ENCODE data around the gene PRKG1. TPM values are rescaled to one million over a fixed set of nuclear protein-coding genes. Genes with fewer than 3 reads are reported as not detected.

PRKG1 gene
- total RNA-seq, 1 donor = 1.2 TPM

DNA sequence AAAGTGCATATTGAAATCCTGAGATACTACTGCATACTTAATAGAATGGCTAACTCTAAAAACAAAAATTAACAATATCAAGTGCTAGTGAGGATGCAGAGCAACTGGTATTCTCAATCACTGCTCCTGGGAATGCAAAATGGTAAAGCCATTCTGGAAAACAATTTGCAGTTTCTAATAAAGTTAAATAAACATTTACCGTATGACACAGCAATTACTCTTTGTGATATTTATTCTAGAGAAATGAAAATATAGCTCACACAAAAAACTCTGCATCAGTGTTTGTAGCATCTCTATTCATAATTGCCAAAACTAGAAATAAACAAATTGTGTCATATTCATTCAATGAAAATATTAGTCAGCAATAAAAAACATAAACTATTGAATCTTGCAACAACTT is 984.8 kb downstream of the PRKG1 start:
- H3K9me3 ChIP-seq (ENCODE audit: low read depth, low read length) = no peaks in the 10 kb centered on the region
- H3K4me3 ChIP-seq (ENCODE audit: low read length) = no peak overlapping the region
- no peaks in the 10 kb centered on the region for H3K27me3 ChIP-seq (ENCODE audit: insufficient read depth, low read length)
- no peaks in the 10 kb centered on the region for H3K4me1 ChIP-seq (ENCODE audit: insufficient read depth, low read length)

DNA sequence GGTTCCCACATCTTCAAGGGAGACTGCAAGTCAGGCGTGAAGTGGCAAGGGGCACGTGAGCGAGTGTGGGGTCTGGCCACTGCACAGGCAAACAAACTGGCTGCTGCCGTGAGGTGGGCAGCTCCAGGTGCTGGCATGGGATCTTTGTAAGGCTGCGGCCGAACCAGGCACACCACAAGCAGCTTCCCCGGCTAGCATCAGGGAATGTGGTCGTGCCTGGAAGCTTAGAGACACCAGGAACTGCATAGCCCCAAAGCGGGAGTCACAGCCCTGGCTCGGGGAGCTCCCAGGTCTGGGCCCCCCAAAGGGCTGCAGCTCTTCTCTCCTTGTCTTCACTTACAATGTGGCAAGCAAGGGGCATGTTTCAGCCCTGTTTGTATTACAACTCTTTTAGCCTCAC is 988.9 kb downstream of the PRKG1 start:
- no peaks in the 10 kb centered on the region for H3K27me3 ChIP-seq (ENCODE audit: insufficient read depth, low read length)
- no peaks in the 10 kb centered on the region for H3K9me3 ChIP-seq (ENCODE audit: low read depth, low read length)
- H3K4me3 ChIP-seq (ENCODE audit: low read length) = no peak overlapping the region
- no peaks in the 10 kb centered on the region for H3K4me1 ChIP-seq (ENCODE audit: insufficient read depth, low read length)

DNA sequence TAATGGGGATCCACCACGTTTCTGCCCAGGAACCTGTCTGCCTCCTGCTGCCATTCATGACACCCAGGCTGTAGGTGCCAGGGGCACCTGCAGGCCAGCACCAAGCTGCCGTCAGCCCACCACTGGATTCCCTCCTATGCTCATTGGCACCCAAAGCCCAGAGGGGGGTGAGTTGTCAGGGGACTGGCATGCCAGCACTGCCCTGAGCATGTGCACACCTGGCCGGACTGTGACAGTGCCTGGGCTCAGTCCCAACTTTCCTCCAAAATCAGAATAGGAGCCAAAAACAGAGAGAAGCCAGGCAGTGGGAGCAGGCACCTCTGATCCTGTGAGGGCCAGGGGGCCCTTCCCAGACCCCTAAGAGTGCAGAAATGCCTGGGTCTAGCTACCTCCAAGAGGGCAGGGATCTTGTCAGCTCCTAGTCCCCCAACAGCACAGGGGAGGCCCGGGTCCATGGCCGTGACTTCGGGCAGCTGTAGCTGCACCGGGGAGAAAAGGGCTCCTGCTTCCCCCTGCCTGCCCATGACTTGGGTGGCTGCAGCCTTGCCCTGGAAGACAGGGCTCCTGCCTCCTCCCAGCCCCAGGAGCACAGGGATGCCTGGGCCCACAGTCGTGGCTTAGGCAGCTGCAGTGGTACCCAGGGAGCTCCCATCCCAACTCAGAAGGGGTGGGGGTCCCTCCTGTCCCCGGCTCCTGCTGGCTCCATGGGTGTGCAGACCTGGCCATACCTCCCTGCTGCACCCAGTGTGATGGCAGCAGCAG is 990.0 kb downstream of the PRKG1 start:
- H3K9me3 ChIP-seq (ENCODE audit: low read depth, low read length) = no peaks in the 10 kb centered on the region
- no peak overlapping the region for H3K4me3 ChIP-seq (ENCODE audit: low read length)
- H3K27me3 ChIP-seq (ENCODE audit: insufficient read depth, low read length) = no peaks in the 10 kb centered on the region
- no peaks in the 10 kb centered on the region for H3K4me1 ChIP-seq (ENCODE audit: insufficient read depth, low read length)

DNA sequence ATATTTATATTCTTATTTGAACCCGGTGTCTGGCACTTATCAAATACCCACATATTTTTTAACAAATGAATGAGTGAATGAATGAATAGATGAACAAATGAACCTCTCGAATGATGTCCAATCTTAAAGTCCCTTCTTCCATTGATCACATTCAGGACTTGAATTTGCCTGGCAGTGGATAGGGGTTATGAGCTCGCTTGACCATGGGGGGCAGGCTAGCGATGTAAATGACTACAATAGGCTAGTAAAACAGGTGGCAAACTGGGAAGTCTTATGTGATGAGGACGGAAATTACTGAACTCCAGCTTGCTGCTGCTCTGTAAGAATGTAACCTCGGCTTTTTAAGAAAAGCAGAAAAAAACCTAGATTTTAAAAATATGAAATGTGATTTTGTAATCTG is 992.1 kb downstream of the PRKG1 start:
- no peaks in the 10 kb centered on the region for H3K9me3 ChIP-seq (ENCODE audit: low read depth, low read length)
- H3K4me1 ChIP-seq (ENCODE audit: insufficient read depth, low read length) = no peaks in the 10 kb centered on the region
- H3K4me3 ChIP-seq (ENCODE audit: low read length) = no peak overlapping the region
- H3K27me3 ChIP-seq (ENCODE audit: insufficient read depth, low read length) = no peaks in the 10 kb centered on the region

DNA sequence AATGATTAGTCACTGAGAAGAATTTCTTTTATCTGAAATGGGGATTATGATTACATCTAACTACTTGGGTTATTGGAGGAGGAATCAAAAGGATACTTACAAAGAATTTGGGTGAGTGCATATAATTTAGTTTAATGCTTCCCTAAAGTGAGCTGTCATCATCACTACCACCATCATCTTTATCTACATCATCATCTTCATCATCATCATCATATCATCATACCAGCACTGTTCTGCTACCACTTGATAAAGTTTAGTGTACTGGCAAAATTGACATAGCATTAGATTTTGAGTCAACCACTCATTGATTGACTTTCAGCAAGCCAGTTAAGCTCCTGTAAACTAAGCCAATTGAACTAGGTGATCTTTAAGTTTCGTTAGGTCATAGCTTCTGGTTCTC is 994.2 kb downstream of the PRKG1 start:
- Histone ChIP-seq H3K9me3 (ENCODE audit: low read depth, low read length) (no peaks in the 10 kb centered on the region), H3K27me3 (ENCODE audit: insufficient read depth, low read length) (no peaks in the 10 kb centered on the region)

DNA sequence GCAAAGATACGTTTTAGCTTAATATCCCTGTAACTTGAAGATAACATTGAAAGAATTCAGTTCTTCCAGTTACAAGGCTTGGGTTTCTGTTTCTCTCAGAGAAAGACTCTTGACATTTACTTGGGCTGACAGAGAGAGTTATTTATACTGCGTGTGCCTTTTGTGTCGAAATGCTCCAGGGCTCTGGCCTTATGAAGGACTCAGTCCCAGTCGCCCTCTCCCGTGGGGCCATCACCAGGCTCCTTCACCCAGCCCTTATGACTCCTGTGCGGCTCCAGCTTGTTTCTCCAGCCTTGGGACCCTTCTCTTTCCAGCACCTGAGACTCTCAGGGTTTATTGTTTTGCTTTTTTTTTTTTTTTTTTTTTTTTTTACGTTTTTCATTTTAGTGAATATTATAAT is 997.5 kb downstream of the PRKG1 start:
- Histone ChIP-seq H3K27me3 (ENCODE audit: insufficient read depth, low read length) (no peaks in the 10 kb centered on the region), H3K4me1 (ENCODE audit: insufficient read depth, low read length) (no peaks in the 10 kb centered on the region), H3K4me3 (ENCODE audit: low read length) (no peak overlapping the region), H3K9me3 (ENCODE audit: low read depth, low read length) (no peaks in the 10 kb centered on the region)

More for the DNA sequence above, 994.2 kb downstream of the PRKG1 start:
- H3K4me3 ChIP-seq (ENCODE audit: low read length) = no peak overlapping the region
- no peaks in the 10 kb centered on the region for H3K4me1 ChIP-seq (ENCODE audit: insufficient read depth, low read length)

DNA sequence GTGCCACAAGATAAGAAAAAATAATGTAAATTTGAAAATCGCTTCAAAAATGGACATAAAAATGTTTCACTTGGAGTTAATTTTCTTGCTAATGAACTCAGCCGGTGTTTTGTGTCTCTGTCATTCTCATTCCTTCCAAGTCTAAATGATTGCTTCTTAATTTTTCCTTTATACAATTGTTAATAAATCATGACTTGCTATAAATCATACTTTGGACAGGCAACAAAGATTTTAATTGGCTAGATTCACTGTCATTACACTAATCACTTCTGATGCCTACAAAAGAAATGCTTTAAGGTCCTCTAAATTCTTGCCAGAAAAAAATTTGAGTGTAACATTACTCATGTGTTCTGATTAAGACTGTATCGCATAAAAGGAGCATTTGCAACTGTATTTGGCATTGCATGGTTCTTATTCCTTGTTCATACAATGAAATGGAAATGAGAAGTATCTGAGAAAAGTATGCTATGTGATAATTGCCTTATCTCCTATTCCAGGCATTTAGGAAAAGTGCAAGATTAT is 1000.3 kb downstream of the PRKG1 start:
- Histone ChIP-seq H3K9me3 (ENCODE audit: low read depth, low read length) (no peaks in the 10 kb centered on the region), H3K4me1 (ENCODE audit: insufficient read depth, low read length) (no peaks in the 10 kb centered on the region), H3K4me3 (ENCODE audit: low read length) (no peak overlapping the region), H3K27me3 (ENCODE audit: insufficient read depth, low read length) (no peaks in the 10 kb centered on the region)

DNA sequence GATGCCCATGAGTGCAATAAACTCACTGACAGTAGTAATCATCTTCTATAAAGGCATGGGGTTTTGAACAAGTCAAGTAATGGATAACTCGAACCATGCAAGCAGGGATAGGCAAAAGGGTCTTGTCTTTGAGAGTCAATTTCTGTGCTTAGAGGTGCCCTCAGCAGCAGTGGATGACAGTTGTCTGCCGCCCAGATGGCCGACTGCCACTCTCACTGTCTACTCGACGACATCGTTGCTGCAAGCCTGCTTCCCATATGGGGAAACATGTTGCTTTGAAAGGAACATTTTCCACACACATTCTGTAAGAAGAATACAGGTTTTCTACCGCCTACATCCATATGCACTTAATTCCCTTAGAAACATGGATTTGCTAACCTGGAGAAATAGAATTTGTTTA is 1003.5 kb downstream of the PRKG1 start:
- Histone ChIP-seq H3K4me3 (ENCODE audit: low read length) (no peak overlapping the region), H3K4me1 (ENCODE audit: insufficient read depth, low read length) (no peaks in the 10 kb centered on the region), H3K9me3 (ENCODE audit: low read depth, low read length) (no peaks in the 10 kb centered on the region), H3K27me3 (ENCODE audit: insufficient read depth, low read length) (no peaks in the 10 kb centered on the region)

DNA sequence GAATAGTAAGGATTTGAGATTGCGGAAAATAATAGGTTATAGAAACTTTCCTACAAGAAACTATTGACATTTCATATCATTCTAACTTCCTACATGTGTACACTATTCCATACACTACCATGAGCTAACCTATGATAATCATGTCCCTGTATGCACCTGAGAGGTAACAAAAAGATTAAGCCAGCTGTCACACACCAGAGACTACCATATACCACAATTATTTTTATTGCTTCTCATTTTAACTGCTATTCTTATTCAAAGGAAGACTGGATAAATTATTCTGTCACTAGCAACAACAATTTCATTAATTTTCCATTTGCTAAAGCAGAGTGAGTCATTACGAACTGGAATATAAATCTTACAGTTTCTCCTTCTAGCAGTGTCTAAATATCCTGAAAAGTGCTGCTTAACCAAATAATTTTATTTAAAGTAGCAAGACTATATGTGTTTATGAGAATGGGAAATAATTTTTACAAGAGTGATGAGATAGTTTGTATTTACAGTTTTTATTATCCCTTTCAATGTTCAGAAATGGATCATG is 1004.2 kb downstream of the PRKG1 start:
- no peaks in the 10 kb centered on the region for H3K9me3 ChIP-seq (ENCODE audit: low read depth, low read length)
- H3K4me3 ChIP-seq (ENCODE audit: low read length) = no peak overlapping the region

DNA sequence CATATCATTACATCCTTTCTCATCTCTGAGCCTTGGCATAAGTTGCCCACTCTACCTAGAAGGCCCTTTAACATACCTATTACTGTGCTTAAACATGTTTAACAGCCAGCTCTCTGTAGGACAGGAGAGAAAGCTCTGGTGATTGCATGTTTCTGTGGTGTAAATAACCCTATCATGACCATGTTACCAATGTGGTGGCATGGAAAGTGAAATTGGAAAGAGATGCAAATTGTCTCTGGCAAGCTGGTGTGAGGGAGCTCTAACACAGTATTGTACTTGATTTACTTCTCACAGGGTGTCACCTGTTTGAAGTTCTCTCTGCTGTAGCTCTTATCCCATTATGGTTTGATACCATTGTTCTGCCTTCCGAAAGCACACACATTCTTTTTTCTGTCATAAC is 1008.0 kb downstream of the PRKG1 start:
- no peak overlapping the region for H3K4me3 ChIP-seq (ENCODE audit: low read length)

More for the DNA sequence above, 1004.2 kb downstream of the PRKG1 start:
- H3K4me1 ChIP-seq (ENCODE audit: insufficient read depth, low read length) = no peaks in the 10 kb centered on the region
- no peaks in the 10 kb centered on the region for H3K27me3 ChIP-seq (ENCODE audit: insufficient read depth, low read length)

DNA sequence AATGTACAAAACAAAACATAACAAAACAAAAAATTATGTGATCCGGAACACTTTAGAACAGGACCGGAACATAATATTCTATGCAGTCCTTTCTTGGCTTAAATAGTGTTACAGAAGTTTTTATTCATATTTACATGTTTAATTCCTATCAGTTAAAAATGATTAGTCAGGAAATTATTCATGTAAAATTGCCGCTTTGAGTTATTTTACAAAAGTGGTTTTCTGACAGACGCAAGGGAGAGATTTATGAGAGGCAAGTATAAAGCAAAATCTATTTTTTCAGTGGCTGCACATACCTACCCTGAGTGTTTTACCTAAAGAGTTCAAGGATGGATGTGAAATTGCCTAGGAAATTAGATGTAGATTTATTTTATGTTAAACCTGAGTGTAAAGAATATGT is 1009.1 kb downstream of the PRKG1 start:
- no peak overlapping the region for H3K4me3 ChIP-seq (ENCODE audit: low read length)
- H3K27me3 ChIP-seq (ENCODE audit: insufficient read depth, low read length) = no peaks in the 10 kb centered on the region
- H3K4me1 ChIP-seq (ENCODE audit: insufficient read depth, low read length) = no peaks in the 10 kb centered on the region
- no peaks in the 10 kb centered on the region for H3K9me3 ChIP-seq (ENCODE audit: low read depth, low read length)

More for the DNA sequence above, 1008.0 kb downstream of the PRKG1 start:
- H3K4me1 ChIP-seq (ENCODE audit: insufficient read depth, low read length) = no peaks in the 10 kb centered on the region
- H3K9me3 ChIP-seq (ENCODE audit: low read depth, low read length) = no peaks in the 10 kb centered on the region
- no peaks in the 10 kb centered on the region for H3K27me3 ChIP-seq (ENCODE audit: insufficient read depth, low read length)

DNA sequence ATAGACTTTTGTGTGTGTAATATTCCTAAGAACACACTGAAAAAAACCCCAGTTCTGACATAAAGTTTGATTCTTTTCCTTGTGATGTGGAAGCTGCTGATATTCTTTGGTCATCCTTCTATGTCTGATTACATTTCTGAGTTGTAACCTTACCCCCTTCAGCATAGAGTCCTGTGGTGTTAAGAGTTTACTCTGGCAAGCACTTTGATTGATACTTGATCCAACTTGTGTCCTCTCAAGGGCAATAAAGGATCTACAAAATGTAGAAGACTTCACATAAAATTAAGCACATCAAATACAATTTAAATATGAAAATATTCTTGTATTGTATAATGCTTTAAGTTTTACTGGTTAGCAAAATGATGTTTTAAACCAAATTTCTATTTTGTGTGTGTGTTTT is 1018.1 kb downstream of the PRKG1 start:
- no peaks in the 10 kb centered on the region for H3K27me3 ChIP-seq (ENCODE audit: insufficient read depth, low read length)
- no peak overlapping the region for H3K4me3 ChIP-seq (ENCODE audit: low read length)
- no peaks in the 10 kb centered on the region for H3K9me3 ChIP-seq (ENCODE audit: low read depth, low read length)
- no peaks in the 10 kb centered on the region for H3K4me1 ChIP-seq (ENCODE audit: insufficient read depth, low read length)

DNA sequence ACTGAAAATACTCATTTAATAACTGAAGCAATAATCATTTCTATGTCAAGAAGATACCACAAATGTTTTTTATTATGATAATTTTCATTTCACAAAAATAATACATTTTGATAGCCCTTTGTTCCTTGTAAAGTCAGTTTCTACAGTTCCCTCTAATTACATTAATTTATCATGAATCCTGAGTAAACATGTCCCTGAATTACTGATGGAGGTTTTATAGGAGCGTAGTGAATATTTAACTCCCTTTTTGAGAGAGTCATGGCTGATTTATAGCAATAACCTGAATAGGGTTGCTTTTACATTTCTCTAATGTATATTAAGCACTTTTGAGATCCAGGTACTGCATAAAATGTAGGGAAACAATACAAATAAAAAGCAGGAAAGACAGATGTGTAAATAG is 1023.8 kb downstream of the PRKG1 start:
- Histone ChIP-seq H3K4me1 (ENCODE audit: insufficient read depth, low read length) (no peaks in the 10 kb centered on the region), H3K27me3 (ENCODE audit: insufficient read depth, low read length) (no peaks in the 10 kb centered on the region), H3K9me3 (ENCODE audit: low read depth, low read length) (no peaks in the 10 kb centered on the region), H3K4me3 (ENCODE audit: low read length) (no peak overlapping the region)

DNA sequence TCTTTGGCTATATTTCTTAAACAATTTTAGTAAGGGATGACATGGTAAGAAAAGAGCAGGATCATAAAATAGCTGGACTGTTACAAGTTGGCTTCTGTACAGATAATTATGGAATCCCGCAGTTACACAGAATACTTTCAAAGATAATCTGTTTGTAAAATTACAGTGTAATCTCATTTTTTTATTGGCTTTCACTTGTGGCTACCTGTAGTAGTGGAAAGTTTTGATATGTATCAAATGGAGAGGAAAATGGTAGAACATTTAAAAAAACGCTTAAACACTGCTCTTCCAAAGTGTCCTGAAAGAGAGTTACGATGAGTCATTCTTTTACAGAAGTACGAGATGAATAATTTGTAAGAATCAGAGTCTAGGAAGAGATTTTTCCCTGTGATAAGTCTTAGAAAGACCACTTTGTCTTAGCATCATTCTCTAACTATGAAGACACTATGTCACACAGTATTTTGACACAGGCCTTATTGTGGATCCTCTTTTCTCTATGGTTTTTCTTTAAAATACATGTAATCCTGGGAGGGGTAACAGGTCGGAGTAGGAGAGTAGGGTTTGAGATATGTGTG is 1024.8 kb downstream of the PRKG1 start:
- Histone ChIP-seq H3K4me3 (ENCODE audit: low read length) (no peak overlapping the region), H3K4me1 (ENCODE audit: insufficient read depth, low read length) (no peaks in the 10 kb centered on the region), H3K27me3 (ENCODE audit: insufficient read depth, low read length) (no peaks in the 10 kb centered on the region), H3K9me3 (ENCODE audit: low read depth, low read length) (no peaks in the 10 kb centered on the region)

DNA sequence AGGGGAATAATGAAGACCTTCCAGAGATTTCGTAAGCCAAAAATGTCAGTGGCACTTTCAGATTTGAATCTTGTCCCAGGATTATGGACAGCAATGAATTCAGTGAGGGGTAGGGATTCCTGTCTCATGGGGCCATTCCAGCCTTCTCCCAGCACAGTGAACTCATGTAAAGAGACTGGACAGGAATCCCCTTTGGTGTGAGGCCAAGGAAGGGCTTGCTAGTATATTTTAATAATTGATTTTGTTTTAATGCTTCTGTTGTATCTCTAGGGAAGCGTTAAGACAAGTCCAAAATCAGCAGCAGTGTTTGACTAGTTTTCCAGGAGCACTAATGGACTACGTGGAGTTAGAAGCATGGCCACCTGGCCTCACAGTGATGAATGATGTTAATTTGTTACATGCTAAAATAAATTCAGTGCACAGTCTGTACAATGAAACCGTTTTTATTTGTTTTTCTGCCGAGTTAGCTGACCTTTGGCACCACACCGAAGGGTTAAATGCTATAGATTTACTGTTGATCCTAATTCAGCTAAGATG is 1025.8 kb downstream of the PRKG1 start:
- Histone ChIP-seq H3K4me3 (ENCODE audit: low read length) (no peak overlapping the region), H3K9me3 (ENCODE audit: low read depth, low read length) (no peaks in the 10 kb centered on the region), H3K4me1 (ENCODE audit: insufficient read depth, low read length) (no peaks in the 10 kb centered on the region), H3K27me3 (ENCODE audit: insufficient read depth, low read length) (no peaks in the 10 kb centered on the region)
